Osteocyte (in vitro differentiated cells): Measurements from ENCODE around the gene GPC5. TPM values are rescaled to one million over a fixed set of nuclear protein-coding genes. Genes with fewer than 3 reads are reported as not detected.

ENCODE experiments used
- DNase-seq: peaks from one replicate; pipeline ENCODE4 v3.0.0; 2021; ENCODE audit warnings: mixed read lengths; ENCODE audit not compliant: unreplicated experiment; ENCODE audit errors: extremely low spot score
- H3K27ac Mint-ChIP-seq: one replicate; pipeline ENCODE4 v1.8.0; 2021; ENCODE audit warnings: mild to moderate bottlenecking, mixed read lengths; ENCODE audit not compliant: unreplicated experiment
- H3K27me3 Mint-ChIP-seq: one replicate; pipeline ENCODE4 v1.8.0; 2021; ENCODE audit warnings: mixed read lengths; ENCODE audit not compliant: unreplicated experiment
- H3K36me3 Mint-ChIP-seq: one replicate; pipeline ENCODE4 v1.8.0; 2021; ENCODE audit warnings: mixed read lengths; ENCODE audit not compliant: unreplicated experiment
- H3K4me1 Mint-ChIP-seq: one replicate; pipeline ENCODE4 v1.8.0; 2021; ENCODE audit warnings: mixed read lengths; ENCODE audit not compliant: unreplicated experiment
- H3K4me3 Mint-ChIP-seq: one replicate; pipeline ENCODE4 v1.8.0; 2021; ENCODE audit warnings: mild to moderate bottlenecking, moderate library complexity, mixed read lengths; ENCODE audit not compliant: unreplicated experiment
- H3K9me3 Mint-ChIP-seq: one replicate; pipeline ENCODE4 v1.8.0; 2021; ENCODE audit warnings: mixed read lengths; ENCODE audit not compliant: unreplicated experiment
- total RNA-seq: library from RNA; stranded (reverse); gene quantifications from 2 replicates; pipeline ENCODE4 v1.2.1, GENCODE V29; 2021
- TF ChIP-seq, protein P1 (sequence below): fragments of 200-600 bp; sonication (generic); IDR thresholded peaks from 2 replicates; pipeline ENCODE4 v1.5.0; 2021; ENCODE audit warnings: antibody characterized with exemption, mild to moderate bottlenecking, moderate library complexity

The GPC5 gene
- total RNA-seq, 1 donor from 2014 or later = 12.9 TPM

DNA sequence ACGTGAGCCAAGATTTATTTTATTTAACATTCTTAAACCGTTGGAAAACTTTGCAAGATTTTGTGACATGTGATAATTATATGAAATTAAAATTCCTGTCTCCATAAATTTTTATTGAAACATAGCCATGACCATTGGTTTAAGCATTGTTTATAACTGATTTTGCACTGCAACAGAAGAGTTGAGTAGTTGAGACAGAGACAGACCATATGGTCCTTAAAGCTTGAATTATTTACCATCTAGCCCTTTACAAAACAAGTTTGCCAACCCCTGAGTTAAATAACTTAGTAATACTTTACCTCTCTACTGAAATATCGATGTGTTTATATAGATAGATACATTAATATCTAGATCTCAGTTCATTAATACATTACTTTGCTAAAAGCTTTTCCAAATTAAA lies 1014.1 kb downstream of the GPC5 start:
- no peaks in the 10 kb centered on the region for H3K36me3 Mint-ChIP-seq
- H3K9me3 Mint-ChIP-seq = no peaks in the 10 kb centered on the region
- no peak for DNase-seq
- TF ChIP-seq, protein P1, sequence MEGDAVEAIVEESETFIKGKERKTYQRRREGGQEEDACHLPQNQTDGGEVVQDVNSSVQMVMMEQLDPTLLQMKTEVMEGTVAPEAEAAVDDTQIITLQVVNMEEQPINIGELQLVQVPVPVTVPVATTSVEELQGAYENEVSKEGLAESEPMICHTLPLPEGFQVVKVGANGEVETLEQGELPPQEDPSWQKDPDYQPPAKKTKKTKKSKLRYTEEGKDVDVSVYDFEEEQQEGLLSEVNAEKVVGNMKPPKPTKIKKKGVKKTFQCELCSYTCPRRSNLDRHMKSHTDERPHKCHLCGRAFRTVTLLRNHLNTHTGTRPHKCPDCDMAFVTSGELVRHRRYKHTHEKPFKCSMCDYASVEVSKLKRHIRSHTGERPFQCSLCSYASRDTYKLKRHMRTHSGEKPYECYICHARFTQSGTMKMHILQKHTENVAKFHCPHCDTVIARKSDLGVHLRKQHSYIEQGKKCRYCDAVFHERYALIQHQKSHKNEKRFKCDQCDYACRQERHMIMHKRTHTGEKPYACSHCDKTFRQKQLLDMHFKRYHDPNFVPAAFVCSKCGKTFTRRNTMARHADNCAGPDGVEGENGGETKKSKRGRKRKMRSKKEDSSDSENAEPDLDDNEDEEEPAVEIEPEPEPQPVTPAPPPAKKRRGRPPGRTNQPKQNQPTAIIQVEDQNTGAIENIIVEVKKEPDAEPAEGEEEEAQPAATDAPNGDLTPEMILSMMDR = no peak
- H3K27ac Mint-ChIP-seq = no peak overlapping the region
- H3K4me3 Mint-ChIP-seq = no peak overlapping the region
- H3K4me1 Mint-ChIP-seq = no peaks in the 10 kb centered on the region
- H3K27me3 Mint-ChIP-seq = peaks cover 10% of the 10 kb centered on the region

DNA sequence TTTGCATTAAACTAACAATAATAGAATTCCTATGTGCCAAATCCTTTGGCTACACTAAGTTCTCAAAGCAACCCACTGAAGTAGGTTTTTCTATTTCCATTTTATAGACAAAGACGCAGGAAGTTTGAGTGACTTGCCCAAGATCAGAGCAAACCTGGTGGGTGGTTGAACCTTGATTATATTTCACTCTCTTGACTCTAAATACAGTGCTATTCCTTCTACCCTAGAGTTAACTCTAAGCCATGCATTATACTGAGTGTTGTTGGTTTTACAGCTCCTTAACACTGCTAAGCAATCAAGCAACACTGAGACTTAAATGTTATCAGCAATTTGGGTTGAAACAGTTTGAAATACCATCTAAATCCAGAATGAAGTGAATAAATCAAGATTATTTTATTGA lies 1014.6 kb downstream of the GPC5 start:
- Mint-ChIP-seq H3K9me3 (no peaks in the 10 kb centered on the region), H3K27me3 (peaks cover 10% of the 10 kb centered on the region), H3K36me3 (no peaks in the 10 kb centered on the region), H3K4me1 (no peaks in the 10 kb centered on the region), H3K27ac (no peak overlapping the region), H3K4me3 (no peak overlapping the region)
- TF ChIP-seq, protein P1 = no peak
- no peak for DNase-seq

DNA sequence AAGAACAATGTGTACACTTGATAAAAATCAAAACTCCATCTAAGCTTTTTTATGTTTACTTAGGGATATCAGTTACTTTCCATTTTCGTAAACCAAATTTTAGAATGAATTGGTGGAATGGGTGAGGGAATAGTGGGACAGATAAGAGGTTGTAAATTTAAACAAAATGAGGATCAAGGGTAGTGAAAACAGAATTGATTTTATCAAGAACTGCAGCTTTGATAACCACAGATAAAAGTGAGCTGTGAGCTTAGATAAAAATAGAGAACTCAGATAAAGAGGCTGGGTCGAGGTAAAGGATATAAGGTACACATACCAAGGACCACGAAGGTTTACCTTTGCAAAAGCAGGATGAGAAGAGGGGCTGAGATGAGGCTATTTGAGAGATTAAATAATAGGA lies 1015.0 kb downstream of the GPC5 start:
- DNase-seq = no peak
- Mint-ChIP-seq H3K27ac (no peak overlapping the region), H3K36me3 (no peaks in the 10 kb centered on the region), H3K4me1 (no peaks in the 10 kb centered on the region), H3K27me3 (peaks cover 12% of the 10 kb centered on the region), H3K4me3 (no peak overlapping the region), H3K9me3 (no peaks in the 10 kb centered on the region)
- TF ChIP-seq, protein P1 = no peak

DNA sequence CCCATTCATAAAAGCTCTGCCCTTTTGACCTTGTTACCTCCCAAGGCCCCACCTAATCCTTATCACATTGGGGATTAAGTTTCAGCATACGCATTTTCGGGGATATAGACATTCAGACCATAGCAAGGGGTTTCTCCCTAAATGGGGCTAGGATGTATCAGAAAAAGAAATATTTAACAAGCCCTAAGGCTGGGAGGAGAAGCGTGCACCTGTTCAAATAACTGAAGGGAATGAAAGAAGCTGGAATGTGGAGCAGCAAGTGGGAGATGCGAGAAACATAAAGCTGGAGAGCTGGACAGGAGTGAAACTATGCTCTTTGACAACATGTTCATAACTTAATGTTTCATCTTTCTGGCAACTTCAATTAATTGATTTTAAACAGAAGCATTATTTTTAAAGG lies 1016.4 kb downstream of the GPC5 start:
- Mint-ChIP-seq H3K36me3 (no peaks in the 10 kb centered on the region), H3K4me3 (no peak overlapping the region), H3K27ac (no peak overlapping the region), H3K9me3 (no peaks in the 10 kb centered on the region), H3K27me3 (peaks cover 9% of the 10 kb centered on the region), H3K4me1 (no peaks in the 10 kb centered on the region)
- TF ChIP-seq, protein P1 = no peak
- DNase-seq = no peak

DNA sequence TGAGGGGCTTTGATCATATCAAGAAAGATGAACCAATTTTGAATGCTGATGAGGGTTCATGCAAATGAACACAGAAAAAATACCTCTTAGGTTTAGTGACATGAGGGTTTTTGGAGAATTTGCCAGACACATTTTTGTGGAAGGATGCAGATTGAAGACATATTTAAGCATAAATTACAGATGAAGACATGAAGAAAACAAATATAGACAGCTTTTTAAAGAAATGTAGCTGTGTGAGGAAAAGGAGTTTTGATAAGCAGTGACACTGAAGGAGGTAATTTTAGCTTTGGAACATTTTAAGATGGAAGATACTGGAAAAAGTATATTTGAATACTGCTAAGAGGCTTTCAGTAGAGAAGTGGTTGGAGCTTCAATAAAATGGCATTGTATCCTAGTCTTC lies 1017.4 kb downstream of the GPC5 start:
- Mint-ChIP-seq H3K4me3 (no peak overlapping the region), H3K27ac (no peak overlapping the region), H3K27me3 (peaks cover 12% of the 10 kb centered on the region), H3K9me3 (no peaks in the 10 kb centered on the region), H3K36me3 (no peaks in the 10 kb centered on the region), H3K4me1 (no peaks in the 10 kb centered on the region)
- no peak for DNase-seq
- TF ChIP-seq, protein P1 = no peak
